HCT116 (cell line): ENCODE measurements around the gene CHRNB1.

Experiments
- EGR1 ChIP-seq: IDR thresholded peaks from 2 replicates; pipeline ENCODE4 v1.6.1; 2012; ENCODE audit warnings: low read depth
- POLR2AphosphoS5 ChIP-seq: IDR thresholded peaks from 2 replicates; pipeline ENCODE4 v1.6.1; 2011; ENCODE audit warnings: mild to moderate bottlenecking, low read depth, low read length, moderate library complexity
- TF ChIP-seq, protein P1 (sequence below), 3 experiments: fragments of 200-600 bp in 1 of 3; sonication (generic) in 1 of 3; IDR thresholded peaks in 2 of 3; conservative IDR thresholded peaks in 1 of 3; 2 replicates each; pipeline ENCODE4 v1.5.1; 2012 to 2017; ENCODE audit warnings: low read depth in 2 of 3, low read length in 2 of 3, antibody characterized with exemption in 1 of 3, borderline replicate concordance in 1 of 3, control low read depth in 1 of 3, mild to moderate bottlenecking in 1 of 3, mixed read lengths in 1 of 3, mixed run types in 1 of 3, moderate library complexity in 1 of 3; ENCODE audit not compliant: insufficient read depth in 1 of 3
- TF ChIP-seq, protein P2 (sequence below): IDR thresholded peaks from 2 replicates; pipeline ENCODE4 v1.6.1; 2012; ENCODE audit warnings: low read depth

DNA sequence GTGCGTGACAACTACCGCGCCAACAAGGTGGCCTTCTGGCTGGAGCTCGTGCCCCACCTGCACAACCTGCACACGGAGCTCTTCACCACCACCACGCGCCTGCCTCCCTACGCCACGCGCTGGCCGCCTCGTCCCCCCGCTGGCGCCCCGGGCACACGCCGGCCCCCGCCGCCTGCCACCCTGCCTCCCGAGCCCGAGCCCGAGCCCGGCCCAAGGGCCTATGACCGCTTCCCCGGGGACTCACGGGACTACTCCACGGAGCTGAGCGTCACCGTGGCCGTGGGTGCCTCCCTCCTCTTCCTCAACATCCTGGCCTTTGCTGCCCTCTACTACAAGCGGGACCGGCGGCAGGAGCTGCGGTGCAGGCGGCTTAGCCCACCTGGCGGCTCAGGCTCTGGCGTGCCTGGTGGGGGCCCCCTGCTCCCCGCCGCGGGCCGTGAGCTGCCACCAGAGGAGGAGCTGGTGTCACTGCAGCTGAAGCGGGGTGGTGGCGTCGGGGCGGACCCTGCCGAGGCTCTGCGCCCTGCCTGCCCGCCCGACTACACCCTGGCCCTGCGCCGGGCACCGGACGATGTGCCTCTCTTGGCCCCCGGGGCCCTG is 27.7 kb upstream of the CHRNB1 start:
- TF ChIP-seq, protein P1, sequence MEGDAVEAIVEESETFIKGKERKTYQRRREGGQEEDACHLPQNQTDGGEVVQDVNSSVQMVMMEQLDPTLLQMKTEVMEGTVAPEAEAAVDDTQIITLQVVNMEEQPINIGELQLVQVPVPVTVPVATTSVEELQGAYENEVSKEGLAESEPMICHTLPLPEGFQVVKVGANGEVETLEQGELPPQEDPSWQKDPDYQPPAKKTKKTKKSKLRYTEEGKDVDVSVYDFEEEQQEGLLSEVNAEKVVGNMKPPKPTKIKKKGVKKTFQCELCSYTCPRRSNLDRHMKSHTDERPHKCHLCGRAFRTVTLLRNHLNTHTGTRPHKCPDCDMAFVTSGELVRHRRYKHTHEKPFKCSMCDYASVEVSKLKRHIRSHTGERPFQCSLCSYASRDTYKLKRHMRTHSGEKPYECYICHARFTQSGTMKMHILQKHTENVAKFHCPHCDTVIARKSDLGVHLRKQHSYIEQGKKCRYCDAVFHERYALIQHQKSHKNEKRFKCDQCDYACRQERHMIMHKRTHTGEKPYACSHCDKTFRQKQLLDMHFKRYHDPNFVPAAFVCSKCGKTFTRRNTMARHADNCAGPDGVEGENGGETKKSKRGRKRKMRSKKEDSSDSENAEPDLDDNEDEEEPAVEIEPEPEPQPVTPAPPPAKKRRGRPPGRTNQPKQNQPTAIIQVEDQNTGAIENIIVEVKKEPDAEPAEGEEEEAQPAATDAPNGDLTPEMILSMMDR (IDR thresholded peaks at IDR 0.05 in 2 of 3, conservative IDR thresholded peaks at IDR 0.05 in 1 of 3; ENCODE audit: borderline replicate concordance in 1 of 3, insufficient read depth in 1 of 3, low read depth in 2 of 3, low read length in 2 of 3) = no peak
- TF ChIP-seq, protein P2, sequence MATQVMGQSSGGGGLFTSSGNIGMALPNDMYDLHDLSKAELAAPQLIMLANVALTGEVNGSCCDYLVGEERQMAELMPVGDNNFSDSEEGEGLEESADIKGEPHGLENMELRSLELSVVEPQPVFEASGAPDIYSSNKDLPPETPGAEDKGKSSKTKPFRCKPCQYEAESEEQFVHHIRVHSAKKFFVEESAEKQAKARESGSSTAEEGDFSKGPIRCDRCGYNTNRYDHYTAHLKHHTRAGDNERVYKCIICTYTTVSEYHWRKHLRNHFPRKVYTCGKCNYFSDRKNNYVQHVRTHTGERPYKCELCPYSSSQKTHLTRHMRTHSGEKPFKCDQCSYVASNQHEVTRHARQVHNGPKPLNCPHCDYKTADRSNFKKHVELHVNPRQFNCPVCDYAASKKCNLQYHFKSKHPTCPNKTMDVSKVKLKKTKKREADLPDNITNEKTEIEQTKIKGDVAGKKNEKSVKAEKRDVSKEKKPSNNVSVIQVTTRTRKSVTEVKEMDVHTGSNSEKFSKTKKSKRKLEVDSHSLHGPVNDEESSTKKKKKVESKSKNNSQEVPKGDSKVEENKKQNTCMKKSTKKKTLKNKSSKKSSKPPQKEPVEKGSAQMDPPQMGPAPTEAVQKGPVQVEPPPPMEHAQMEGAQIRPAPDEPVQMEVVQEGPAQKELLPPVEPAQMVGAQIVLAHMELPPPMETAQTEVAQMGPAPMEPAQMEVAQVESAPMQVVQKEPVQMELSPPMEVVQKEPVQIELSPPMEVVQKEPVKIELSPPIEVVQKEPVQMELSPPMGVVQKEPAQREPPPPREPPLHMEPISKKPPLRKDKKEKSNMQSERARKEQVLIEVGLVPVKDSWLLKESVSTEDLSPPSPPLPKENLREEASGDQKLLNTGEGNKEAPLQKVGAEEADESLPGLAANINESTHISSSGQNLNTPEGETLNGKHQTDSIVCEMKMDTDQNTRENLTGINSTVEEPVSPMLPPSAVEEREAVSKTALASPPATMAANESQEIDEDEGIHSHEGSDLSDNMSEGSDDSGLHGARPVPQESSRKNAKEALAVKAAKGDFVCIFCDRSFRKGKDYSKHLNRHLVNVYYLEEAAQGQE = no peak
- TF ChIP-seq EGR1 (no peak), POLR2AphosphoS5 (no peak)
